GM18520 (cell line): Measurements from ENCODE around the gene IDUA.

Experiments
- ATAC-seq: cut with Tn5 transposase; IDR thresholded peaks from one replicate; pipeline ENCODE4 v1.9.1; 2021; ENCODE audit not compliant: unreplicated experiment

The IDUA gene

DNA sequence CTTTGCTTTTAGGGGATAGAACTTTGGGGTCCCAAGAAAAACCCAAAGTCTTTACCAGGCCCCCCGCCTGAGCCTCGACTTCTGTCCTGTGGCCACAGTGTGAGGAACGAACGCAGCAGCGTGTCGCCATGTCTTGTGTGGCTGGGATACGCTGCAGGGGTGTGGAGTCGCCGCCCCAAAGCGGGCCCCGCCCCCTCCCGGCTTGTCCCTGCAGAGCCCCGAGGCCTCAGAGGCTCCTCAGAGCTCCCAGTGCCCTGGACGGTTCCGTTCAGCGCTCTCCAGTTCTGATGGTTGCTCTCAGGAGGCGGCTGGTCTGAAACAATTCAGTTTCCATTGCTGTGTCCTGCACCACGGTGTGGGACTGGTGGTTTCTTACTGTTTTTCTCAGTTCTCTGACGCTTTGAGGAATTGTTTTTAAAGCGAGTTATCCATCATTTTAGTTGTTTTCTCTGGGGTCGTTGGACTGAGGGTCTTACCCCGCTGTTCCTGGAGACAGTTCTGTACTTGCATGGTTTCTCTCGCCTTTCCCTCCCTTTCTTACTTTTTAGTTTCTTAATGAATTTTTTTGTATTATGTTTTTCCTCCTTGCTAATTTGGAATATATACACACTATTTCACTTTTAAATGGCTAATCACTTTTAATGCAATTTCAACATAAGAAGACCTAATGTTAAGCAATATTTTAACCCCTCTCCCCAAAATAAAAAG is 1.6 kb upstream of the IDUA start:
- ATAC-seq: no peak

DNA sequence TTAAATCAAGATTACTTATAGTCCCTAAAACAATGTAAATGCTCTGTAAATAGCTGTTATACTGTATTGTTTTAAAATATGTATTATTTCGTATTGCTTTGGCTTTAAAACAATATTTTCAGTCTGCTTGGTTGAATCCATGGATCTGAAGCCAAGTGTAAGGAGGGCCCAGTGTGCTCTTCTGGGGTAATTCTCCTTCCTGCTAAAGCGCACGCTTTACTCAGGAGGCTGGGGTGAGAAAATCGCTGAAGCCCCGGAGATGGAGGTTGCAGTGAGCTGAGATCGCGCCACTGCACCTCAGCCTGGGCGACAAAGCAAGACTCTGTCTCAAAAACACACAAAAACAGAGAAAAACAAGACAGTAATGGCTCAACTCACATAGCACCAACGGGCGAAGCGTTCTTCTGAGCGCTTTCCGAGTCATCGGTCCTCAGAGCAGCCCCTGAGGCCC is 391 bp upstream of the IDUA start:
- no peak for ATAC-seq

DNA sequence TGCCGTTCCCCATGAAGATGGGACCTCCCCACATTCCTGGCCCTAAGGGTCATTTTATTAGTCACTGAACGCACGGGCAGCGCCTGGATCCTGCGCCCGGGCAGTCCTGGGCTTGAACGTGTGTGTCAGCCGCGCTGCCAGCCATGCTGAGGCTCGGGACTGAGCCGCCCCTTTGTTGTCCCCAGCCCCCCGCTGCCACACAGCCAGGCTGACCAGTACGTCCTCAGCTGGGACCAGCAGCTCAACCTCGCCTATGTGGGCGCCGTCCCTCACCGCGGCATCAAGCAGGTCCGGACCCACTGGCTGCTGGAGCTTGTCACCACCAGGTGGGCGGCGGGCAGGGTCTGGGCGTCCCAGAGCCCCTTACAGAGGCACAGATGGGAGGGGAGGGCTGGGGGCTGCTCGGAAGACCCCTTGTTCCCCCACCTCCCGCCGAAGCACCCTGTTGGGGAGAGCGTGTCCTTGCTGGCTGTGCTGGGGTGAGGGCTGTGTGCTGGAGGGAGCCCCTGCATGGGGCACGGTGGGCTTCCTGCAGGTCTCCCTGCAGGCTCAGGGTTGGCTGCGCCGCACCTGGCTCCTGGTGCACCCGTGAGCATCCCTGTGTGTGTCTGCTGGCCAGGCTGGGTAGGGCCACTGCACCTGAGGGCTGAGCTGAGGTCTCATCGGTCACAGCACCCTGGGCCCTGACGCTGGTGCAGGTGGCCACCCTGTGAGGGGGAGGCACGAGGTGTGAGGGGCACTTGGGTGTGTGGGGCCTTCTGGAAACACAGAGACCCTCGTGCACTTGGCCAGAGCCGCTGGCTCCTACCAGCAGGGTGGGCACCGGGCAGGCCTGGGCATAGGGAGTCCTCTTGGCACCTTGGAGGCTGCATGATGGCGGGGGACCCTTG is 1.0 kb downstream of the IDUA start:
- no peak for ATAC-seq

DNA sequence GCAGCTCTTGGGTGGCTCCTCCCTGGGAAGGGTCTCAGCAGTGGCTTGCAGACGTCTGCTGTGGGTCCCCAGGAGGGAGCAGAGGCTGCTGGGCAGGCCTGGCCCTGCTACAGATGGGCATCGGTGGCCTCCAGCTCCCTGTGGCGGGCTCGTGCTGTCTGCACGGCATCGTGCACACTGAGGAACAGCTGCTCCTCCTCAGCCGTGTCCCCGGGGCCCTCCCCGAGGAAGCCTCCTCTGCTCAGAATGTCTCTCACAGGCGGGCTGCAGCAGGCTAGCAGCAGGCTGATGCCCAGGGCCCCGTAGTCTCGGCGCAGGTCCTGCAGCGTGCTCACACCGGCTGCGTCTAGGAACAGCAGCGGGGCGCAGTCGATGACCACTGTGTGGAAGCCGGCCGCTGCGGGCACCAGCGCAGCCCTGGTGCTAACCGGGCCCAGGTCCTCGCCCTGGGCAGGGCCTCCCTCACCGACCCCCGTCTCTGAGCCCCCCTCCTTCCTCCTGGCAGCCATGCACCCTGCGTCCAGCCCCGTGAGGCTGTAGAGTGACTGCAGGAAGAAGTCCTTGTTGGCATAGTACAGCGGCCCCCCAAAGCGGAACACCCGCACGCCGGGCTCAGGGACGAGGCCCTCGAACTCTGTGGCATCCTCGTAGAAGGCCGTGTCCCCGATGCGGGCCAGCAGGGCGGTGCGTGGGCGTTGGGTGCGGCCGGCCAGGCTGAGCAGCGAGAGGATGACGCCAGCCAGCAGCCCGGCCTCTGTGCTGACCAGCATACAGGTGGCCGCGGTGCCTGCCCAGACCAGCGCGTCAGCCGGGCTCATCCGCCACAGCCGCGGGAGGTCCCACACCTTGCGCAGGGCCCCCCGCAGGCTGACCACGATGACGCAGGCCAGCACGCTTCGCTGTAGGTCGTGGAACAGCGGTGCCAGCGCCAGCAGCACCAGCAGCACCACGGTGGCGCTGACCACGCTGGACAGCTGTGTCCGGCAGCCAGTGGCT is 2.2 kb downstream of the IDUA start:
- ATAC-seq: no peak

DNA sequence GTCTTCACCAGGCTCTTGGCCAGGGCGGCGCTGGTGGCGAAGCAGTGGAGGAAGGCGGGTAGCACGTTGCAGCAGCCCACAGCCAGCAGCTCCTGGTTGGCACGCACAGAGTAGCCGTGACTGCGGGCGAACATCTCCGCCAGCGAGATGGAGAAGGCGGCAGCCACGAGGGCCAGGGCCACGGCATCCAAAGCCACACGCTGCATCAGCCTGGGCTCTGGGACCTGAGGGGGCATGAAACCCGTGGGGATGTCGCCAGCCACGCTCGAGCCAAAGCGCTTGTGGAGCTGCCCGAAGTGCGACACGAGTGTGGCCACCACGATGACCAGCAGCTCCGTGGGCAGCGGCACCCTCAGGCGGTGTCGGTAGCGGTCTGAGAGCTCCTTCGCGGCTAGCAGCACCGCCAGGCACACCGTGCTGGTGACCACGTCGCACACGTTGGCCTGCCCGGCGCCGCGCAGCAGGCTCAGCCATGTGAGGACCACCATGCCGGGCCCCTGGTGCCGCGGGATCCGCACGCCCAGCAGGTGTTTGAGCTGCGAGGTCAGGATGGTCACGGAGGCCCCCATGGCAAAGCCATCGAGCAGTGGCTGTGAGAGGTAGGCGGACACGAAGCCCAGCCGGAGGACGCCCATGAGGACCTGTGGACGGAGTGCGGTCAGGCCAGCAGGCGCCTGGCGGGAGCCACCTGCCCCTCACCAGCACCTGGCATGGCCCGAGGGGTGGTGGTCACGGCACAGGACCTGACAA is 3.1 kb downstream of the IDUA start:
- no peak for ATAC-seq

DNA sequence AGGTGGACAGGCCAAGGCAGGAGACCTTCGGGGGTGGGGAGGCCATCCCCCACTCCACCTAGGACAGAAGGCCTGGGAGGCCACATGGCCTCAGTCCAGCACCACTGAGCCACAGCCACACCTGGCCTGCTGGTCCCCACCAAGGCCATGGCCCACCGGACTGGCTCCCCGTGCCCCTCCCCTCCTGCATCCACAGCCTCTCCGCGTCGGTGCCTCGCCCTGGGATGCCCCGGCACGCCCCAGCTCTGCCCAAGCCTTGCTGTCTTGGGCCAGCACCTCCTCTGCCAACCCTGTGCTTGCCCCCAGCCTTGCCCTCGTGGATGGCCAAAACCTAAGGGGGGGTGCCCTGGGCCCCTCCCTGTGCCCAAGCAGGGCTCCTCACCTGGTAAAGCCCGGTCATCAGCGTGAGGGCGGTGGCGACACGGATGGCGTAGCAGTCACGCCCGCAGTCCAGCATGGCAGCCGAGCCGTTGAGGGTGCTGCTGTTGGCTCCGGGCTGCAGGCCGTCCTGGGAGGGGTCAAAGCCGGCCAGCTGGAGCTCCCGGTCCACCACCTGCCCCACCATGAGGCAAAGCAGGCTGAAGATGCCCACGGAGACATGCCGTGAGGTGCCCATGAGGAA is 4.0 kb downstream of the IDUA start:
- ATAC-seq: no peak

DNA sequence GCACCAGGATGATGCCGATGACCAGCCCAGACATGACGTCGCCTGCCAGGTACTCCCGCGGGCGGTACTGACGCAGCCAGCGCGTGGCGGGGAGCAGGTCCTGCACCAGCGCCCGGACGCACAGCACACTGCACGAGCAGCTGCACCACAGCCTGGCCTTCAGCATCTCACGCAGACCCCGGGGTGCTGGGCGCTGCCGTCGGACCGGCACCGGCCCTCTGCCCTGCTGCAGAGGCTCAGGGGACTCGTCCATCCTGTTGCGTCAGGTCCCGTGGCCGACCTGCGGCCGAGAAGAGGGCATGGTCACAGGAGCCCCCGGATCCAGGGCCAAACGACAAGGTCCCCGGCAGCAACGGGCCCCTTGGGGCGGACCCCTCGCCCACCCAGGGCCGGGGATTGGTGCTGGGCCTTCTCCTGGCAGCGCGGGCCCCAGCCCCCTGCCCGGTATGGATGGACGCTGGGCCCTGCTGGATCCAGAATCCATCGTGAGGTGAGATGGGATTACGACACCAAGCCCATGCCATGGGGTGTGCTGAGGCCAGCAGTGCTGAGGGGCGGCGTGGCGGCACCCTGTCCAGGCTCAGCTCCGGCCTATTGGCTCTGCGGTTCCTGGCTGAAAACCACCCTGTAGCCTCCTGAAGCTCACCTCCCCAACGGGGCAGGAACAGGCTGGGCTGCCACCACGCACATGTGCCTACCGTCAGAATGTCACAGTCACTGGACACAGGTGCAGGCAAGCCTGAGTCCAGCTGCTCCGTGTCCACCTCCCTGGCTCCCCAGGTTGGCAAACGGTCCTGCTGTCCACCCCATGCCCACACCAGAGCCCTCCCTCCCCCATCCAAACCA is 4.8 kb downstream of the IDUA start:
- ATAC-seq: no peak

DNA sequence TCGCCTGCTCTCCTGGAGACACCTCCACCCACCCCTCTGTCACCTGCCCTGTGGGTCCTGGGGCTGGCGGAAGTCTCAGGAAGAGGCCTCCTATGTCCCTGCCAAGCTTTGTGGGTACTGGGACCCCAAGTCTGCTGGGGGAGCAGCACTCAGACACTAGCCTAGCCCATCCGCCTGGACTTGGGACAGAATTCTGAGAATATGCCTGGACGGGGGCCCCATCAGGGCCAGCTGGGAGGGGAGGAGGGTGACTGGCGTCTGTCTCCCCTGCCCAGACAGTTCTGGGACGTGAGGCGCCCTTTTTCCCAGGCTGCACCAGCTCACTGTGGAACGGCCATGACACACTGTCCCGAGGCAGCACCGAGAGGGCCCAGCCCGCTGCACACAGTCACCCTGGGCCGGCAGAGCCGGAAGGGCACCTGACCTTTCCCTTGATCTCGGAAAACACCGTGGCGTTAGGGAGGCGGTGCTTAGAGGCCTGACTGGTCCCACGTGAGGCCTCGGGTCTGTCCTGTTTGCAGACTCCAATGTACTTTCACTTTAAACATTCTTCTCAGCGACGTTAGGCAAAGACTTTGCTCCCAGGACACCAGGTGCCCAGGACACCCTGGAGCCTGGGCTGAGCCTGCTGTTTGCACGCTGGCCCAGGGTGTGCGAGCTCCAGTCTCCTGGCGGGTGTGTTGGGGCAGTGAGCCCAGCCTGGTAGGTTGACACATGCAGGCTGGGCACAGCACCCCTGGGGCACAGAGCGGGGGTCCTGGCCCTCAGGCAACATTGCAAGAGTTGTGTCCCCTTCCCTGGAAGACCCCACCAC is 5.7 kb downstream of the IDUA start:
- no peak for ATAC-seq

DNA sequence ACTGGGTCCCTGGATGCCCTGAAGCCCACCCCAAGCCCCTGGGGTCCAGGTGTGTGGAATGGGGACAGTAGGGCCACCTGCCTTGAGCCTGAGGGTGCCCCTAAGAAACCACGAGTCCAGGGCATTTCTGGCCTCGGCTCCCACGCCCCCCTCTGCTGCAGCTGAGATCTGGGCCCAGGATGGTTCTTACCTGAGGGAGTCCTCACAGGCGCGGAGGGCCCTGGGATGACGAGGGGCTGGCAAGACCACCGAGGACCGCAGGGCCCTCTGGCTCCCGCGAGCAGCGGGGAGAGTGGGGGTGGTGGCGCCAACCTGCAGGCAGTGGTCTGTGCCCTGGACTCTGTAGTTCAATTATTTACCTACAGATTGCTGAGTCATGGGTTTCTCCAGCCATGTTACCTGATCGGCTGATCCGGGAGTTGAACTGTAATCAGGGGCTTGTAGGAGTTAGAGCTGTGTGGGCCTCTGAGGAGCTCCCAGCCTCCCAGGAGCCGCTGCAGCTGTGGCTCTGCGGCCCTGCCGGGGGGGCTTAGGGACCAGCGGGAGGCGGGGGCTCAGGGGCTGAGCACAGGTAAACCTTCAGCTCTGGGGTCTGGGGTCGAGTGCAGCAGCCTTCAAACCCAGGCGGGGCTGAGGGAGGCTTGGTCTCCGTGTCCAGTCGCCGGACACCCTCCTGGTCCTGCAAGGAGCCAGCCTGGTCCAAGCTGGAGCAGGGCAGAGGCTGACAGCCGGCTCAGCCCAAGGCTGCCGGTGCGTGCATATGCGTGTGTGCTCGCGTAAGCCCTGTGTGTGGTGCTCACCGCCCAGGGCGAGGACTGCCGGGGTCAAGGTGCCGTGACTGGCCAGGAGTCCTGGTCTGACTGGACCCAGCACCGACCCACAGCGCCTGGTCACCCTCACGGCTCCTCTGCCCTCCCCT is 6.5 kb downstream of the IDUA start, which contains the start of gene SLC26A1:
Gene SLC26A1 (minus strand): TSS at position 294 of the 919 bp plus-strand sequence. CDS start 1,701 bp downstream, outside the sequence.
- ATAC-seq: no peak

DNA sequence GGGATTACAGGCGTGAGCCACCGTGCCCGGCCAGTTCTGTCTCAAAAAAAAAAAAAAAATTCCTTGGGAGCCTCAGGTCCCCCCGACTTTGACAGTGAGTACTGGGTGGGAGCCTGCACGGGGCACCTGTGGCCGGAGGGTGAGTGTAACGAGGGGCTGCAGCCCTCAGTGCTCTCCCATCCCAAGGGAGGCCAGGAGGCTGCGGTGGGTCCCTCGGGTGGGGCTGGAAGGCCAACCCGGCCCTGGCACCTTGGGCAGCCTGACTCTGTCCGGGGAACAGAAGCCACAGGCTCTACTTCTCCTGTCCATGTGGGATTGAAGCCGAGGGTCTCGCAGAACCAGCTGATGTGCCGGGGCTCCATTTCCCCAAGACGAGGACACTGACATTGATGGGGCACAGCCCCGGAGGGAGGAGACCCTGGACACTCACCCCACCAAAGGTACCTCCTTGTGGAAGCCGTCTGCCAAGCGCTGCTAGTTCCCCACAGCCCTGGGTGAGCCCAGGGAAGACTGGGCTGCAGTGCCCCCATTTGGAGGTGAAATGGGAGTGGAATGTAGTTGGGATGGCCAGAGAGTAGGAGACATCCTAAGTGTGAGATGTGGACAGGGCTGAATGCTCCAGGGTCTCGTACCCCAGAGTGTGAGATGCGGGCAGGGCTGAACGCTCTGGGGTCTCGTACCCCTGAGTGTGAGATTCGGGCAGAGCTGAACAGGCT is 8.6 kb downstream of the IDUA start:
- no peak for ATAC-seq

DNA sequence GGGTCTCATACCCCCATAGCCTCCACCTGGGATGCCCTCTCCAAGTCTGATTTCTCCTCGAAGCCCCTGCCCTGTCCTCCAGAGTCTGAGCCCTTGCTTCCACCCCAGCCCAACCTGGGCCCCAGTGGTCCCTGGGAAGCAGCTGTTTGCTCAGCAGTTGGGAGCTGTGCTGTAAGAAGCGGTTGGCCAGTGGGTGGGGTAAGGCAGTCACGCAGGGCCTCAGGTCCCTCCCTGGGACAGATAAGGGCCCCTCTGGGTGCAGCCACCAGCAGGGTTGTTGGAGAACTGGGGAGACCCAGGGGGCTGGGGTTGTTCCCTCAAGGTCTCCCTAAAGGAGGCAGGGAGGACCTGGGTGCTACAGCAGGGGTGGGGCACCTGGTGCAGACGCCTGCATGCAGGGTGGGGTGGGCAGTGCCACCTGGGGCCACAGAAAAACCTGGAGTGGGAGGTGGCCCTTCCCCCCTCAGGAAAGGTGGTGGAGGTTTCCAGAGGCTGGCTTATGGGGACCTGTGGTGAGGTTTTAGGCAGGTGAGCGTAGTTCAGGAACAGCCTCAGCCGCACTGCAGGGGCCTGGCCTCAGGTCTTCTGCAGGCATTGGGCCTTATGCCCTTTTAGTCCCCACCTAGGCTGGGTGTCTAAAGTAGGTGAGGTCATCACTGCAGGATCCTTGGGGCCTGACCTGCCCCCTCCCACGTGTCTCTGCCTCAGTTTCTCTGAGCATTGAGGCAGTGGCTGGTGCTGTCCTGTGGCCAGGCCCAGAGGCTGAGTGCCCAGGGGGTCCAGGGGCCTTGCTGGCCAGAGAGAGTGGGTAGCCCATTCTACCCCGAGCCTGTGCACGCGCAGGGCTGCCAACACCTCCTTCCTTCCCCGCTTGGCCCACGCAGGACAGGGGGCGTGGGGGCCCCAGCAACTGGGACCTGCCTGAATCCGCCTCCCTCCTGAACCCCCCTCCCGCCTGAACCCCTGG is 9.5 kb downstream of the IDUA start:
- ATAC-seq: no peak

DNA sequence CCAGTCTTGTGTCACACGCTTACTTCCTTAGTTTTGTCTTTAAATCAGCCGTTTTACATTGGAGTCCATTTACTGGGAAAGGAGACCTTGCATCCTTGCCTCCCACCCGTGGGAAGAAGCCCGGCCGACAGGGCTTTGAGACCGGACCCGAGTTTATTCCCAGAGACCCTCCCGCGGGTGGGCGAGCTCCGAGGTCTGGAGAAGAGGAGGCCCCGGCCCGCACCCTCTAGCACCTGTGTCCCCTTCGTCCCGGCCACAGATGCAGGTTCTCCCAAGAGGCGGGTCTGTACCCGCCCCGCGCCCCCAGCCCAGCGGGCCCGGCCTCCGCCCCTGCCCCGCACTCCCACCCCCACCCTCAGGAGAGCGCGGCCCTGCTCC is 10.1 kb downstream of the IDUA start:
- ATAC-seq: no peak

DNA sequence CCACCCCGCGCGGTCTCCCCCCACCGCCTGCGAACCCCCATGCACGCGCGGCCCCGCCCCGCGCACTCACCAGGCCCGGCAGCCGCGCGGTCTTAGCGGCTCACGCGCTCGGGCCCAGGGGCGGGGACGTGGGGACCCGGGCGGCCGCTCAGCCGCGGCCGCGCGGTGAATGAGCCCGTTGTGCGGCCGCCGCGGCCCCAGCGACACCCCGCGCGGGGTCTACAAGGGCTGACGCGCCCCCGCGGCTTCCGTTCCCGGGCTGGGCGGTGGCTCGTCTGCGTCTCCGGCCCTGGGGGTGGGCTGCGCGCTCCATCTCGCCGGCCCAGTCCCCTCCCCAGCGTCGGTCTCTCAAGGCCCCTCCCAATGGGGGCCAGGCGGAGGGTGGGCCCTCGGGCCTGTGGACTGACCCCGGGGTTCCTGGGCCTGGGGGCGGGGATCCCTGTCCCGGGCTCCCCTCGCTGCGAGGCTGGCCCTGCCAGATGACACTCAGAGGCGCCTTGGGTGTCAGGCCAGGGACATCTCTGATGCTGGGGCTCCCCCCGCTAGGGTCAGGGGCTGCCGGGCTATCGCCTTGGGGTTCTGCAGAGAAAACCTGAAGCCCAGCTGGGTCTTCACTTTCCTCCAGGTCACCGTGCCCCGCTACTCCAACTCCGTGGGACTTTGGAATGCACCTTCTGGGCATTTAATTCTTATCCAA is 10.7 kb downstream of the IDUA start:
- ATAC-seq: no peak

DNA sequence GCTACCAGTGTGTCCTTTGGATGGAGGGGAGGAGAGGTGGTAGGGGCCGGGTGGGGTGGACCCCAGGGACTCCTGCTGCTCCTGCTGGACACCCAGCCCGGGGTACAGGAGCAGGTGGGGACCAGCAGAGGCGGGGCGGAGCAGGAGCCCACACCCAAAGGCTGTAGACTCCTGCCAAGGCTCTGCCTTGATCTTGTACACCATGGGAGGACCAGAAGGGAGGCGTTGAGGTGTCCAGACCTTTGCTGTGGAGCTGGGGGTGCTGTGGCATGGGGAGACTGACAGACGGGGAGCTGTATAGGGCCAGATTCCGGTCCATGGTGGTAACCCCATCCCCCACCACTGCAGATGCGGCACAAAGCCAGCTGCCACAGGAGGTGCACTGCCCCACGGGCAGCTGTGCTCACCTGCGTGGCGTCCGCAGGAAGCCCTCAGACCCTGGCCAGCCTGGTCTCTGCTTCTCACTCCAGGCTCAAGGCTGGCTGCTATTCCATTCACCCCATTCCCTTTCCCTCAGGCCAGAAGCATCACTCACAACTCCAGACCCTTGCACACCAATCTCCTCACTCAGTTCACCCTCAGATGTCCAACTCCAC is 11.3 kb downstream of the IDUA start:
- no peak for ATAC-seq
